Esophagus squamous epithelium (tissue), 4 donors: Measurements from ENCODE around the gene CAMTA1.

Source experiments
- POLR2A ChIP-seq, 4 donors: fragments of 450-650 bp; IDR thresholded peaks; one replicate each; pipeline ENCODE4 v1.6.1; 2017; ENCODE audit warnings: antibody characterized with exemption in 4 of 4, mild to moderate bottlenecking in 4 of 4, moderate library complexity in 3 of 4
- TF ChIP-seq, protein P1 (sequence below), 6 experiments: fragments of 450-650 bp in 4 of 6; fragments of 200-600 bp in 2 of 6; sonication (generic) in 2 of 6; IDR thresholded peaks; one replicate each; pipeline ENCODE4 v1.5.1; 2016 to 2019; ENCODE audit warnings: antibody characterized with exemption in 6 of 6, mild to moderate bottlenecking in 4 of 6, moderate library complexity in 4 of 6

- TF ChIP-seq, protein P1, sequence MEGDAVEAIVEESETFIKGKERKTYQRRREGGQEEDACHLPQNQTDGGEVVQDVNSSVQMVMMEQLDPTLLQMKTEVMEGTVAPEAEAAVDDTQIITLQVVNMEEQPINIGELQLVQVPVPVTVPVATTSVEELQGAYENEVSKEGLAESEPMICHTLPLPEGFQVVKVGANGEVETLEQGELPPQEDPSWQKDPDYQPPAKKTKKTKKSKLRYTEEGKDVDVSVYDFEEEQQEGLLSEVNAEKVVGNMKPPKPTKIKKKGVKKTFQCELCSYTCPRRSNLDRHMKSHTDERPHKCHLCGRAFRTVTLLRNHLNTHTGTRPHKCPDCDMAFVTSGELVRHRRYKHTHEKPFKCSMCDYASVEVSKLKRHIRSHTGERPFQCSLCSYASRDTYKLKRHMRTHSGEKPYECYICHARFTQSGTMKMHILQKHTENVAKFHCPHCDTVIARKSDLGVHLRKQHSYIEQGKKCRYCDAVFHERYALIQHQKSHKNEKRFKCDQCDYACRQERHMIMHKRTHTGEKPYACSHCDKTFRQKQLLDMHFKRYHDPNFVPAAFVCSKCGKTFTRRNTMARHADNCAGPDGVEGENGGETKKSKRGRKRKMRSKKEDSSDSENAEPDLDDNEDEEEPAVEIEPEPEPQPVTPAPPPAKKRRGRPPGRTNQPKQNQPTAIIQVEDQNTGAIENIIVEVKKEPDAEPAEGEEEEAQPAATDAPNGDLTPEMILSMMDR (IDR thresholded peaks at IDR 0.05) = no peak
- TF ChIP-seq POLR2A (IDR thresholded peaks at IDR 0.05) = no peak
These were observed 581.9 kb downstream of the CAMTA1 start for GRCh38 chr1:7366955-7367665.
